PFSK-1 (cell line): Measurements from ENCODE around the gene BCCIP.

ENCODE experiments used
- FOXP2 ChIP-seq: optimal IDR thresholded peaks from 2 replicates; pipeline ENCODE3; 2011; ENCODE audit warnings: borderline replicate concordance, control low read depth, inconsistent platforms; ENCODE audit not compliant: insufficient read depth; ENCODE audit errors: extremely low read length, extremely low read depth
- POLR2AphosphoS5 ChIP-seq: IDR thresholded peaks from 2 replicates; pipeline ENCODE4 v1.6.1; 2012; ENCODE audit warnings: low read depth, mild to moderate bottlenecking, control low read depth, low read length, moderate library complexity
- SIN3A ChIP-seq: IDR thresholded peaks from 2 replicates; pipeline ENCODE4 v1.6.1; 2012; ENCODE audit warnings: mild to moderate bottlenecking, low read length, moderate library complexity, borderline replicate concordance; ENCODE audit not compliant: insufficient read depth
- TAF1 ChIP-seq: IDR thresholded peaks from 2 replicates; pipeline ENCODE4 v1.6.1; 2012; ENCODE audit warnings: low read length, control low read depth, borderline replicate concordance; ENCODE audit not compliant: insufficient read depth
- TF ChIP-seq, protein P1 (sequence below), 2 experiments: IDR thresholded peaks; 2 replicates each; pipeline versions ENCODE4 v1.6.1 to v1.8.0; 2011 to 2012; ENCODE audit warnings: low read depth in 2 of 2, low read length in 2 of 2, control low read depth in 1 of 2, inconsistent platforms in 1 of 2, mild to moderate bottlenecking in 1 of 2, moderate library complexity in 1 of 2; ENCODE audit not compliant: insufficient read depth in 1 of 2

BCCIP gene

DNA sequence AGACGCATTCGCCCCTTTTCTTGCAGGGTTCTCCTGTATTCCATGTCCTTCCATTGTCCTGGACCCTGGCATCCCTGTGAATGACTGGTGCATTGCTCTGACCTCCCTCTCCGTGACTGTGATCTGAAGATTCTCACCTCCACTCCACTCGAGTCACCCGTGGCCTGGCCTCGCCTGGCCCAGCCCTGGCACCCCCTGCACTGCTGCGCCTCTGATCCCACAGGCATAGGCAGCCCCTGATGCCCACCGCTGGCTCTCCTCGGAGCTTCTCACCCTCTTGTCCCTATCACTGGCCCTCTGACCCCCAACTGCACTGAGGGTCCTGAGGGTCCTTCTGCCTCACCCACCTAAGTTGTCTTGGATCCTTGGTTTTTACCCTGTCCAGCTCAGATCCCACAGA is 45.5 kb upstream of the BCCIP start:
- TF ChIP-seq POLR2AphosphoS5, result no peak
- TF ChIP-seq FOXP2, result no peak
- no peak for TF ChIP-seq SIN3A
- TF ChIP-seq, protein P1, sequence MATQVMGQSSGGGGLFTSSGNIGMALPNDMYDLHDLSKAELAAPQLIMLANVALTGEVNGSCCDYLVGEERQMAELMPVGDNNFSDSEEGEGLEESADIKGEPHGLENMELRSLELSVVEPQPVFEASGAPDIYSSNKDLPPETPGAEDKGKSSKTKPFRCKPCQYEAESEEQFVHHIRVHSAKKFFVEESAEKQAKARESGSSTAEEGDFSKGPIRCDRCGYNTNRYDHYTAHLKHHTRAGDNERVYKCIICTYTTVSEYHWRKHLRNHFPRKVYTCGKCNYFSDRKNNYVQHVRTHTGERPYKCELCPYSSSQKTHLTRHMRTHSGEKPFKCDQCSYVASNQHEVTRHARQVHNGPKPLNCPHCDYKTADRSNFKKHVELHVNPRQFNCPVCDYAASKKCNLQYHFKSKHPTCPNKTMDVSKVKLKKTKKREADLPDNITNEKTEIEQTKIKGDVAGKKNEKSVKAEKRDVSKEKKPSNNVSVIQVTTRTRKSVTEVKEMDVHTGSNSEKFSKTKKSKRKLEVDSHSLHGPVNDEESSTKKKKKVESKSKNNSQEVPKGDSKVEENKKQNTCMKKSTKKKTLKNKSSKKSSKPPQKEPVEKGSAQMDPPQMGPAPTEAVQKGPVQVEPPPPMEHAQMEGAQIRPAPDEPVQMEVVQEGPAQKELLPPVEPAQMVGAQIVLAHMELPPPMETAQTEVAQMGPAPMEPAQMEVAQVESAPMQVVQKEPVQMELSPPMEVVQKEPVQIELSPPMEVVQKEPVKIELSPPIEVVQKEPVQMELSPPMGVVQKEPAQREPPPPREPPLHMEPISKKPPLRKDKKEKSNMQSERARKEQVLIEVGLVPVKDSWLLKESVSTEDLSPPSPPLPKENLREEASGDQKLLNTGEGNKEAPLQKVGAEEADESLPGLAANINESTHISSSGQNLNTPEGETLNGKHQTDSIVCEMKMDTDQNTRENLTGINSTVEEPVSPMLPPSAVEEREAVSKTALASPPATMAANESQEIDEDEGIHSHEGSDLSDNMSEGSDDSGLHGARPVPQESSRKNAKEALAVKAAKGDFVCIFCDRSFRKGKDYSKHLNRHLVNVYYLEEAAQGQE (IDR thresholded peaks at IDR 0.05; ENCODE audit: insufficient read depth in 1 of 2, low read depth in 2 of 2, low read length in 2 of 2), result no peak
- no peak for TF ChIP-seq TAF1

DNA sequence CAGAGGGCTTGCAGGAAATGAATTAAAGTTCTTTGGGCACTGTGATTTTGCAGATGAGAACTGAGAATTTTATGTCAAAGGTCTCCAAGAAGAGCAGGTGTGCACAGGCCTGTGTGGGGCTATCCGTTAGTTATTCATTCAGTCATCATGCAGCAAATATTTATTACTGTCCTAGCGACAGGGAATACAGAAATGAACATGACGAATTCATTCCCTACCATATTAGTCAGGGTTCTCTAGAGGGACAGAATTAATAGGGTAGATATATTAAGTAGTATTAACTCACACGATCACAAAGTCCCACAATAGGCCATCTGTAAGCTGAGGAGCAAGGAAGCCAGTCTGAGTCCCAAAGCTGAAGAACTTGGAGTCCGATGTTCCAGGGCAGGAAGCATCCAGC is 44.8 kb upstream of the BCCIP start:
- TF ChIP-seq FOXP2, result no peak
- TF ChIP-seq, protein P1 (IDR thresholded peaks at IDR 0.05; ENCODE audit: insufficient read depth in 1 of 2, low read depth in 2 of 2, low read length in 2 of 2), result no peak

DNA sequence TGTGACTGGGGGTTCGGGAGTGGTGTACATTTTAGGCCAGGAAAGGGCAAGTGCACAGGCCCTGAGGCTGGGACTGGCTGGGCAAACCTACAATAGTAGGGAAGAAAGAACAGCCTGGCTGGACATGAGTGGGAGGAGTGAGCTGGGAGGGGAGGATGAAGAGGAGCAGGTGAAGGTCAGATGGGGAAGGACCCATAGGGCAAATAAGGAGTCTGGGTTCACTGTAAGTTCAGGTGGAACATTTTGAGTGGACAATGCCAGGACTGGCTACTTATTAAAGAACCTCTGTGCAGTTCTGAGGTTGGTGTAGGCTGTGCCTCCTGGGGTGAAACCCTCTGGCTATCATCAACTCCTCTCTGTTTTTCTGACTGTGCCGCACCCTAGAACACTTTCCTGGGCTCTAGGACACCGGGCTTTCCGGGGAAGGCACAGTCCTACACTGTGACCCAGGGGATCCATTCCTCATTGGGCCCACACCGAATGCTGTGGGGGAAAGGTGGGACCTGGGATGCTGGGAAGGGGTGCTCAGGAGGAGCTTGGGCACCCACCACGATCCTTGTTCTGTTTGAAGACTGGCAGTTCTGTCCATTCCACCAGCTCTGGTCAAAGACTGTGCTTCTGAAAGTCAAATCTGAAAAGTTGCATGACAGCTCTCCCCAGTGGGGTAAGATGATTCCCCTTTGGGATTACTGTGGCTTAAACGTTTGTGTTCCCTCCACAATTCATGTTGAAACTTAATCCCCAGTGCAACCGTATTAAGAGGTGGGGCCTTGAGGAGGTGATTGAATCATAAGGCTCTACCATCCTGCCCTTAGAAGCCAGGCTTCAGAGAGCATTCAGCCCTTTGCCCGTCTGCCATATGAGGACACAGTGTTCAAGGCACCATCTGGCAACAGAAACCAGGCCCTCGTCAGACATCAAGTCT is 43.7 kb upstream of the BCCIP start:
- TF ChIP-seq FOXP2 (no peak), SIN3A (no peak), POLR2AphosphoS5 (no peak), TAF1 (no peak)
- TF ChIP-seq, protein P1 (IDR thresholded peaks at IDR 0.05; ENCODE audit: insufficient read depth in 1 of 2, low read depth in 2 of 2, low read length in 2 of 2), result no peak

DNA sequence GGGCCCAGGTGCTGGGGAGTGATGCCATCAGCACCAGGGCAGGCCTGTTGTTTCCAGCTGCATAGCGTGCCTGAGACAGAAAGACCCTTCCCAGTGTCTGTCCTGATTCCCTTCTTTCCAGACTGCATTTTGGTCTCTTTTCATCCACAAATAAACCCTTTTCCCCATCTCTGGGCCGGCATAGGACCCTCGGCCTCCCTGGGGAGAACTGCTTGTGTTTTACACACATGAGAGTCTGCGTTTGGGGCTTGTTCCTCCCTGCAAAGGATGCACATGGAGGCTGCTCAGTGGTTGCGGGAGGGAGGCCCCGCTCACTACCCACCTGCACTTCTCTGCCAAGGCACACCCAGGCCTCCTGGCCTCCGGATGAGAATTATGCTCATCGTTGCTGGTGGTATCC is 42.0 kb upstream of the BCCIP start:
- TF ChIP-seq POLR2AphosphoS5 (no peak), TAF1 (no peak), FOXP2 (no peak), SIN3A (no peak)
- TF ChIP-seq, protein P1 (IDR thresholded peaks at IDR 0.05; ENCODE audit: insufficient read depth in 1 of 2, low read depth in 2 of 2, low read length in 2 of 2), result no peak

DNA sequence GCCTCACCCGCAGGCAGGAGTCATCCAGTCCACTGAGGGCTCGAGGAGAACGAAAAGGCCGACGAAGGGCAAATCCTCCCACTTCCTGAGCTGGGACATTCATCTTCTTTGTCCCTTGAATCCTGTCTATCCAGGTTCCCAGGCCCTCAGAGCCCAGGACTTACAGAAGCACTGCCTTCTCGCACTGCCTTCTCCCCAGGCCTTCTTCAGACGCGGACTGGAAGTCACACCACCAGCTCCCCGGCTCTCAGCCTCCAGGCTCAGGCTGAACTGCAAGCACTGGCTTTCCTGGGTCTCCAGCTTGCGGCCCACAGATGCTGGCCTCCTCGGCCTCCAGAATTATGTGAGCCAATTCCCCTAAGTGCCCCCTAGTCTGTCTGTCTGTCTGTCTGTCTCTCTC is 41.3 kb upstream of the BCCIP start:
- TF ChIP-seq, protein P1 (IDR thresholded peaks at IDR 0.05; ENCODE audit: insufficient read depth in 1 of 2, low read depth in 2 of 2, low read length in 2 of 2), result no peak
- TF ChIP-seq FOXP2 (no peak), TAF1 (no peak), SIN3A (no peak), POLR2AphosphoS5 (no peak)
